HCT116 (cell line): Measurements from ENCODE around the gene AVEN. TPM values are rescaled to one million over a fixed set of nuclear protein-coding genes. Genes with fewer than 3 reads are reported as not detected.

ENCODE experiments used
- ATAC-seq: fragments of 200-7000 bp; cut with Tn5 transposase; 2 replicates; pipeline ENCODE4 v1.9.1; 2020; ENCODE audit warnings: mild to moderate bottlenecking, moderate library complexity
- BruUV-seq: library from RNA; stranded (reverse); fragments of 400-500 nt; replicated peaks from 2 replicates; lab custom pipeline; 2021; lab: Mats Ljungman, UMichigan
- CTCF ChIA-PET: fragments of 300-600 bp; sonication (Branson Sonifier 250); formaldehyde crosslinking; loops from one replicate; lab custom pipeline; 2021; ENCODE audit warnings: antibody characterized with exemption; lab: Charles Lee
- POLR2A ChIA-PET: fragments of 300-600, 350-600 bp; sonication (Branson Sonifier 250); formaldehyde crosslinking; loops from one replicate; lab custom pipeline; 2021; ENCODE audit warnings: antibody characterized with exemption; lab: Charles Lee
- RAD21 ChIA-PET, 2 experiments: fragments of 300-600 bp; sonication (Branson Sonifier 250); formaldehyde crosslinking; loops; one replicate each; lab custom pipeline; 2023; ENCODE audit warnings: low total read pairs in 2 of 2; ENCODE audit not compliant: uncharacterized antibody in 2 of 2, unreplicated experiment in 2 of 2, low non-redundant PET in 1 of 2; lab: Charles Lee
- DNase-seq: peaks from one replicate; pipeline ENCODE4 v3.0.0-alpha.2; 2010; ENCODE audit warnings: low read depth, low spot score
- H2AFZ ChIP-seq: fragments of 200-600 bp; shearing (Covaris generic), sonication (generic); 2 replicates; pipeline ENCODE4 v1.6.1; 2017; ENCODE audit warnings: low read depth, mixed run types, mixed read lengths, antibody characterized with exemption, low read length; ENCODE audit not compliant: poor library complexity, severe bottlenecking
- H3K27ac ChIP-seq: 2 replicates; pipeline ENCODE4 v1.5.1; 2012; ENCODE audit warnings: low read depth, low read length
- H3K27me3 ChIP-seq: fragments of 200-600 bp; sonication (generic); 2 replicates; pipeline ENCODE4 v1.6.1; 2016; ENCODE audit warnings: mixed run types, low read length, mixed read lengths; ENCODE audit not compliant: insufficient read depth
- H3K36me3 ChIP-seq, 2 experiments: fragments of 200-500 bp in 1 of 2; fragments of 200-600 bp in 1 of 2; sonication (Bioruptor generic) in 1 of 2; sonication (generic) in 1 of 2; 2 replicates each; pipeline versions ENCODE4 v1.5.1 to v1.6.1; 2014 to 2016; ENCODE audit warnings: low read length in 2 of 2, inconsistent platforms in 1 of 2, mixed read lengths in 1 of 2, mixed run types in 1 of 2; ENCODE audit not compliant: insufficient read depth in 2 of 2, control insufficient read depth in 1 of 2
- H3K4me1 ChIP-seq, 2 experiments: fragments of 200-600 bp in 1 of 2; sonication (generic) in 1 of 2; 2 replicates each; pipeline versions ENCODE4 v1.5.1 to v1.6.1; 2012 to 2017; ENCODE audit warnings: low read length in 2 of 2, inconsistent platforms in 1 of 2, mild to moderate bottlenecking in 1 of 2, mixed read lengths in 1 of 2, mixed run types in 1 of 2, moderate library complexity in 1 of 2; ENCODE audit not compliant: insufficient read depth in 2 of 2, control insufficient read depth in 1 of 2
- H3K4me2 ChIP-seq: fragments of 200-600 bp; sonication (generic); 2 replicates; pipeline ENCODE4 v1.6.1; 2017; ENCODE audit warnings: mixed run types, low read length, mixed read lengths
- H3K4me3 ChIP-seq, 2 experiments: fragments of 200-600 bp in 1 of 2; sonication (generic) in 1 of 2; replicated peaks in 1 of 2; 2 replicates each; pipeline ENCODE4 v1.5.1; 2011 to 2016; ENCODE audit warnings: low read length in 2 of 2, control low read depth in 1 of 2, low read depth in 1 of 2, mild to moderate bottlenecking in 1 of 2, mixed read lengths in 1 of 2, mixed run types in 1 of 2
- H3K79me2 ChIP-seq: fragments of 200-600 bp; sonication (generic); 2 replicates; pipeline ENCODE4 v1.6.1; 2017; ENCODE audit warnings: mild to moderate bottlenecking, mixed run types, low read length, moderate library complexity, mixed read lengths; ENCODE audit not compliant: insufficient read depth
- H3K9ac ChIP-seq: fragments of 200-600 bp; sonication (generic); 2 replicates; pipeline ENCODE4 v1.6.1; 2016; ENCODE audit warnings: low read length, mixed read lengths
- H3K9me2 ChIP-seq: fragments of 200-600 bp; sonication (generic), shearing (Covaris generic); 2 replicates; pipeline ENCODE4 v1.6.1; 2017; ENCODE audit warnings: mixed run types, mild to moderate bottlenecking, moderate library complexity; ENCODE audit not compliant: insufficient read depth
- H3K9me3 ChIP-seq, 2 experiments: fragments of 200-500 bp in 1 of 2; fragments of 200-600 bp in 1 of 2; sonication (Bioruptor generic) in 1 of 2; sonication (generic) in 1 of 2; 2 replicates each; pipeline ENCODE4 v1.6.1; 2014 to 2017; ENCODE audit warnings: low read length in 2 of 2, mixed read lengths in 2 of 2, inconsistent platforms in 1 of 2, low read depth in 1 of 2, mild to moderate bottlenecking in 1 of 2, mixed run types in 1 of 2, moderate library complexity in 1 of 2; ENCODE audit not compliant: control insufficient read depth in 1 of 2, insufficient read depth in 1 of 2
- H4K20me1 ChIP-seq: fragments of 200-600 bp; sonication (generic), shearing (Covaris generic); 2 replicates; pipeline ENCODE4 v1.6.1; 2017; ENCODE audit warnings: mixed run types, mild to moderate bottlenecking, moderate library complexity; ENCODE audit not compliant: insufficient read depth
- CBX3 ChIP-seq: IDR thresholded peaks from 2 replicates; pipeline ENCODE4 v1.6.1; 2012; ENCODE audit warnings: low read depth
- CEBPB ChIP-seq: IDR thresholded peaks from 2 replicates; pipeline ENCODE4 v1.6.1; 2012; ENCODE audit warnings: low read depth
- EGR1 ChIP-seq: IDR thresholded peaks from 2 replicates; pipeline ENCODE4 v1.6.1; 2012; ENCODE audit warnings: low read depth
- EZH2 ChIP-seq: fragments of 200-600 bp; sonication (generic); IDR thresholded peaks from 2 replicates; pipeline ENCODE4 v1.6.1; 2017; ENCODE audit warnings: antibody characterized with exemption, mixed run types
- EZH2phosphoT487 ChIP-seq: fragments of 200-600 bp; IDR thresholded peaks from 2 replicates; pipeline ENCODE4 v1.6.1; 2018; ENCODE audit warnings: antibody characterized with exemption, borderline replicate concordance
- FOSL1 ChIP-seq: IDR thresholded peaks from 2 replicates; pipeline ENCODE4 v1.6.1; 2012; ENCODE audit warnings: low read depth
- JUND ChIP-seq: IDR thresholded peaks from 2 replicates; pipeline ENCODE4 v1.6.1; 2012
- POLR2A ChIP-seq: IDR thresholded peaks from 2 replicates; pipeline ENCODE4 v1.7.0; 2011; ENCODE audit warnings: borderline replicate concordance; ENCODE audit not compliant: insufficient read depth, insufficient read length; ENCODE audit errors: extremely low read depth
- POLR2AphosphoS5 ChIP-seq: IDR thresholded peaks from 2 replicates; pipeline ENCODE4 v1.6.1; 2011; ENCODE audit warnings: mild to moderate bottlenecking, low read depth, low read length, moderate library complexity
- RAD21 ChIP-seq: IDR thresholded peaks from 2 replicates; pipeline ENCODE4 v1.6.1; 2012; ENCODE audit warnings: low read depth, mild to moderate bottlenecking
- SIN3A ChIP-seq: IDR thresholded peaks from 2 replicates; pipeline ENCODE4 v1.6.1; 2012; ENCODE audit warnings: low read depth
- TCF7L2 ChIP-seq: IDR thresholded peaks from 2 replicates; pipeline ENCODE4 v1.7.0; 2011; ENCODE audit warnings: borderline replicate concordance, inconsistent platforms; ENCODE audit not compliant: insufficient read depth, insufficient read length; ENCODE audit errors: extremely low read depth
- YY1 ChIP-seq: IDR thresholded peaks from 2 replicates; pipeline ENCODE4 v1.6.1; 2011; ENCODE audit warnings: low read length, low read depth, moderate library complexity, mild to moderate bottlenecking; ENCODE audit not compliant: insufficient replicate concordance; ENCODE audit errors: extremely low read depth
- ZFX ChIP-seq: fragments of 450-650 bp; IDR thresholded peaks from 2 replicates; pipeline ENCODE4 v1.6.1; 2017
- ZNF274 ChIP-seq: fragments of 200-500 bp; sonication (Bioruptor generic); IDR thresholded peaks from 2 replicates; pipeline ENCODE4 v1.6.1; 2014; ENCODE audit warnings: mild to moderate bottlenecking, low read depth, low read length, inconsistent platforms
- intact Hi-C: fragments of 100-400 bp; cut with micrococcal nuclease; formaldehyde crosslinking; loops from 2 replicates; pipeline ENCODE4 v1.10.0; 2022
- total RNA-seq: library from RNA; stranded (reverse); gene quantifications from one replicate; pipeline ENCODE4 v1.2.1, GENCODE V29; 2021; ENCODE audit not compliant: unreplicated experiment
- TF ChIP-seq, protein P1 (sequence below): IDR thresholded peaks from 2 replicates; pipeline ENCODE4 v1.6.1; 2011; ENCODE audit warnings: mild to moderate bottlenecking, low read length, moderate library complexity; ENCODE audit not compliant: insufficient replicate concordance; ENCODE audit errors: extremely low read depth
- TF ChIP-seq, protein P2 (sequence below): IDR thresholded peaks from 2 replicates; pipeline ENCODE4 v1.6.1; 2012
- TF ChIP-seq, protein P3 (sequence below): IDR thresholded peaks from 2 replicates; pipeline ENCODE4 v1.6.1; 2012; ENCODE audit warnings: low read depth
- TF ChIP-seq, protein P4 (sequence below), 3 experiments: fragments of 200-600 bp in 1 of 3; sonication (generic) in 1 of 3; IDR thresholded peaks in 2 of 3; conservative IDR thresholded peaks in 1 of 3; 2 replicates each; pipeline ENCODE4 v1.5.1; 2012 to 2017; ENCODE audit warnings: low read depth in 2 of 3, low read length in 2 of 3, antibody characterized with exemption in 1 of 3, borderline replicate concordance in 1 of 3, control low read depth in 1 of 3, mild to moderate bottlenecking in 1 of 3, mixed read lengths in 1 of 3, mixed run types in 1 of 3, moderate library complexity in 1 of 3; ENCODE audit not compliant: insufficient read depth in 1 of 3

Gene AVEN
- total RNA-seq, 1 experiment from 2014 or later, result 6.8 TPM

DNA sequence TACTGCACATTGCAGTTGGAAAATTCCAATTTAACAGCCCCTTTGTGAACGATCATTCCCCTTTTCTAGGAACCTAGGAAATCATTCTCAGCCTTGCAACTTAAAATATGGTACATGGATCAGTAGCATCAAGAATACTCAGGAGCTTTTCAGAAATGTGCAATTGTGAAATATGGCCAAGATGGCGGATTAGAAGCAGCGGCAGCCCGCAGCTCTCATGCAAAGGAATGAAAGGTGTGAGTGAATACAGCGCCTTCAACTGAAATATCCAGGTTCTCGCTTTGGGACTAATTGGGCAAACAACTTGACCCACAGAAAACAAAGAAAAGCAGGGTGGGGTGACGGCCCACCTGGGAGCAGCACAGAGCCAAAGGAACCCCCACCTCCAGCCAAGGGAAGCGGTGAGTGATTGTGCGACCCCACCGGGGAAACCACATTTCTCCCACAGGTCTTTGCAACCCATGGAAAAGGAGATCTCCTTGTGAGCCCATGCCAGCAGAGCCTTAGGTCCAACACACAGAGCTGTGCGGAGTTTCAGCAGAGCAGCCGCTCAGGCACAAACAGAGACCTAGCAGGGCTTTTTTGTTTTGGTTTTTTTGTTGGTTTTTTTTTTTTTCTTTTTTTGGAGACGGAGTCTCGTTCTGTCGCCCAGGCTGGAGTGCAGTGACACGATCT is 7.6 kb upstream of the AVEN start:
- CTCF ChIA-PET, result no interaction called here
- intact Hi-C loops, result no loop called here
- Histone ChIP-seq H3K9me3 (no peaks in the 10 kb centered on the region), H3K27me3 (no peaks in the 10 kb centered on the region), H3K4me1 (no peaks in the 10 kb centered on the region), H3K9me2 (no peaks in the 10 kb centered on the region), H3K9ac (no peak overlapping the region), H3K27ac (no peak overlapping the region), H3K36me3 (no peaks in the 10 kb centered on the region), H3K79me2 (no peaks in the 10 kb centered on the region), H2AFZ (no peak overlapping the region), H4K20me1 (no peaks in the 10 kb centered on the region), H3K4me2 (no peak overlapping the region), H3K4me3 (no peak overlapping the region)
- RAD21 ChIA-PET, result no interaction called here
- no peak for DNase-seq
- POLR2A ChIA-PET, result no interaction called here
- ATAC-seq, result no peak
- BruUV-seq, result no TSS peak
- TF ChIP-seq RAD21 (no peak), EGR1 (no peak), YY1 (no peak), ZFX (no peak), POLR2AphosphoS5 (no peak), SIN3A (no peak), CBX3 (no peak), TCF7L2 (no peak), CEBPB (no peak), EZH2phosphoT487 (no peak), FOSL1 (no peak), EZH2 (no peak), POLR2A (no peak), JUND (no peak), ZNF274 (no peak)
- TF ChIP-seq, protein P1, sequence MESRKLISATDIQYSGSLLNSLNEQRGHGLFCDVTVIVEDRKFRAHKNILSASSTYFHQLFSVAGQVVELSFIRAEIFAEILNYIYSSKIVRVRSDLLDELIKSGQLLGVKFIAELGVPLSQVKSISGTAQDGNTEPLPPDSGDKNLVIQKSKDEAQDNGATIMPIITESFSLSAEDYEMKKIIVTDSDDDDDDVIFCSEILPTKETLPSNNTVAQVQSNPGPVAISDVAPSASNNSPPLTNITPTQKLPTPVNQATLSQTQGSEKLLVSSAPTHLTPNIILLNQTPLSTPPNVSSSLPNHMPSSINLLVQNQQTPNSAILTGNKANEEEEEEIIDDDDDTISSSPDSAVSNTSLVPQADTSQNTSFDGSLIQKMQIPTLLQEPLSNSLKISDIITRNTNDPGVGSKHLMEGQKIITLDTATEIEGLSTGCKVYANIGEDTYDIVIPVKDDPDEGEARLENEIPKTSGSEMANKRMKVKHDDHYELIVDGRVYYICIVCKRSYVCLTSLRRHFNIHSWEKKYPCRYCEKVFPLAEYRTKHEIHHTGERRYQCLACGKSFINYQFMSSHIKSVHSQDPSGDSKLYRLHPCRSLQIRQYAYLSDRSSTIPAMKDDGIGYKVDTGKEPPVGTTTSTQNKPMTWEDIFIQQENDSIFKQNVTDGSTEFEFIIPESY, result no peak
- TF ChIP-seq, protein P2, sequence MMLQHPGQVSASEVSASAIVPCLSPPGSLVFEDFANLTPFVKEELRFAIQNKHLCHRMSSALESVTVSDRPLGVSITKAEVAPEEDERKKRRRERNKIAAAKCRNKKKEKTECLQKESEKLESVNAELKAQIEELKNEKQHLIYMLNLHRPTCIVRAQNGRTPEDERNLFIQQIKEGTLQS, result no peak
- TF ChIP-seq, protein P3, sequence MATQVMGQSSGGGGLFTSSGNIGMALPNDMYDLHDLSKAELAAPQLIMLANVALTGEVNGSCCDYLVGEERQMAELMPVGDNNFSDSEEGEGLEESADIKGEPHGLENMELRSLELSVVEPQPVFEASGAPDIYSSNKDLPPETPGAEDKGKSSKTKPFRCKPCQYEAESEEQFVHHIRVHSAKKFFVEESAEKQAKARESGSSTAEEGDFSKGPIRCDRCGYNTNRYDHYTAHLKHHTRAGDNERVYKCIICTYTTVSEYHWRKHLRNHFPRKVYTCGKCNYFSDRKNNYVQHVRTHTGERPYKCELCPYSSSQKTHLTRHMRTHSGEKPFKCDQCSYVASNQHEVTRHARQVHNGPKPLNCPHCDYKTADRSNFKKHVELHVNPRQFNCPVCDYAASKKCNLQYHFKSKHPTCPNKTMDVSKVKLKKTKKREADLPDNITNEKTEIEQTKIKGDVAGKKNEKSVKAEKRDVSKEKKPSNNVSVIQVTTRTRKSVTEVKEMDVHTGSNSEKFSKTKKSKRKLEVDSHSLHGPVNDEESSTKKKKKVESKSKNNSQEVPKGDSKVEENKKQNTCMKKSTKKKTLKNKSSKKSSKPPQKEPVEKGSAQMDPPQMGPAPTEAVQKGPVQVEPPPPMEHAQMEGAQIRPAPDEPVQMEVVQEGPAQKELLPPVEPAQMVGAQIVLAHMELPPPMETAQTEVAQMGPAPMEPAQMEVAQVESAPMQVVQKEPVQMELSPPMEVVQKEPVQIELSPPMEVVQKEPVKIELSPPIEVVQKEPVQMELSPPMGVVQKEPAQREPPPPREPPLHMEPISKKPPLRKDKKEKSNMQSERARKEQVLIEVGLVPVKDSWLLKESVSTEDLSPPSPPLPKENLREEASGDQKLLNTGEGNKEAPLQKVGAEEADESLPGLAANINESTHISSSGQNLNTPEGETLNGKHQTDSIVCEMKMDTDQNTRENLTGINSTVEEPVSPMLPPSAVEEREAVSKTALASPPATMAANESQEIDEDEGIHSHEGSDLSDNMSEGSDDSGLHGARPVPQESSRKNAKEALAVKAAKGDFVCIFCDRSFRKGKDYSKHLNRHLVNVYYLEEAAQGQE, result no peak
- TF ChIP-seq, protein P4, sequence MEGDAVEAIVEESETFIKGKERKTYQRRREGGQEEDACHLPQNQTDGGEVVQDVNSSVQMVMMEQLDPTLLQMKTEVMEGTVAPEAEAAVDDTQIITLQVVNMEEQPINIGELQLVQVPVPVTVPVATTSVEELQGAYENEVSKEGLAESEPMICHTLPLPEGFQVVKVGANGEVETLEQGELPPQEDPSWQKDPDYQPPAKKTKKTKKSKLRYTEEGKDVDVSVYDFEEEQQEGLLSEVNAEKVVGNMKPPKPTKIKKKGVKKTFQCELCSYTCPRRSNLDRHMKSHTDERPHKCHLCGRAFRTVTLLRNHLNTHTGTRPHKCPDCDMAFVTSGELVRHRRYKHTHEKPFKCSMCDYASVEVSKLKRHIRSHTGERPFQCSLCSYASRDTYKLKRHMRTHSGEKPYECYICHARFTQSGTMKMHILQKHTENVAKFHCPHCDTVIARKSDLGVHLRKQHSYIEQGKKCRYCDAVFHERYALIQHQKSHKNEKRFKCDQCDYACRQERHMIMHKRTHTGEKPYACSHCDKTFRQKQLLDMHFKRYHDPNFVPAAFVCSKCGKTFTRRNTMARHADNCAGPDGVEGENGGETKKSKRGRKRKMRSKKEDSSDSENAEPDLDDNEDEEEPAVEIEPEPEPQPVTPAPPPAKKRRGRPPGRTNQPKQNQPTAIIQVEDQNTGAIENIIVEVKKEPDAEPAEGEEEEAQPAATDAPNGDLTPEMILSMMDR (IDR thresholded peaks at IDR 0.05 in 2 of 3, conservative IDR thresholded peaks at IDR 0.05 in 1 of 3; ENCODE audit: borderline replicate concordance in 1 of 3, insufficient read depth in 1 of 3, low read depth in 2 of 3, low read length in 2 of 3), result no peak
